Right lobe of liver (tissue), 6 donors: ENCODE results near the gene GRB2. TPM values are rescaled to one million over a fixed set of nuclear protein-coding genes. Genes with fewer than 3 reads are reported as not detected.
"Not testable (repeated sequence)": the region's sequence is repeated elsewhere in the genome, so short reads cannot be mapped to it uniquely, and the experiment has no call there.

Experiments
- ATAC-seq, 4 donors: fragments of 200-7000 bp; cut with Tn5 transposase; one replicate each; pipeline ENCODE4 v1.9.1; 2020; ENCODE audit warnings: mild to moderate bottlenecking in 4 of 4, moderate library complexity in 4 of 4
- DNase-seq, 3 donors: peaks; one replicate each; pipeline ENCODE4 v3.0.0-alpha.2; 2020
- H3K27ac ChIP-seq, 3 donors: fragments of 200-600 bp; one replicate each; pipeline ENCODE4 v1.8.0; 2022
- H3K27me3 ChIP-seq, 2 donors: fragments of 200-600 bp; one replicate each; pipeline ENCODE4 v1.8.0; 2022
- H3K36me3 ChIP-seq, 4 donors: fragments of 200-600 bp; sonication (generic) in 1 of 4; one replicate each; pipeline versions ENCODE4 v1.5.1 to v1.8.0; 2017 to 2022; ENCODE audit warnings: control low read depth in 1 of 4
- H3K4me1 ChIP-seq, 4 donors: fragments of 200-600 bp; sonication (generic) in 1 of 4; one replicate each; pipeline versions ENCODE4 v1.5.1 to v1.8.0; 2017 to 2022; ENCODE audit warnings: control low read depth in 1 of 4
- H3K4me3 ChIP-seq, 3 donors: fragments of 200-600 bp; one replicate each; pipeline ENCODE4 v1.8.0; 2022
- H3K9me3 ChIP-seq, 4 donors: fragments of 200-600 bp; sonication (generic) in 1 of 4; one replicate each; pipeline versions ENCODE4 v1.5.1 to v1.8.0; 2017 to 2022; ENCODE audit warnings: control low read depth in 1 of 4
- CTCF ChIP-seq, 4 donors: fragments of 200-600 bp in 3 of 4; fragments of 450-650 bp in 1 of 4; IDR thresholded peaks; one replicate each; pipeline versions ENCODE4 v1.5.1 to v1.8.0; 2016 to 2022; ENCODE audit warnings: antibody characterized with exemption in 4 of 4, mild to moderate bottlenecking in 2 of 4
- POLR2A ChIP-seq: fragments of 450-650 bp; IDR thresholded peaks from one replicate; pipeline ENCODE4 v1.6.1; 2017; ENCODE audit warnings: antibody characterized with exemption, mild to moderate bottlenecking
- WGBS: methylation state at CpG from one replicate; pipeline ENCODE4 v1.1.6; 2018; ENCODE audit warnings: low coverage, low lambda C conversion rate; ENCODE audit not compliant: insufficient coverage; ENCODE audit errors: missing lambda C conversion rate; 5-methylcytosine and 5-hydroxymethylcytosine counted together
- intact Hi-C, 2 donors: fragments of 100-400 bp; cut with DNase I; formaldehyde crosslinking; loops; one replicate each; pipeline versions ENCODE4 v1.11.2 to v1.14.1; 2022
- total RNA-seq, 6 experiments: library from RNA; depleted of rRNA in 2 of 6; stranded (reverse); fragments of >200 nt in 2 of 6; fragmentation: NEBNext Ultra II Directional in 3 of 6; extraction: Animal tissue kit (Norgen Biotek cat#: 25700) in 3 of 6; gene quantifications; one replicate each; pipeline versions ENCODE4 v1.1.0 to v1.2.4, GENCODE V29; 2016 to 2023
- donor health status: DM: no; HTN: yes; CAD: no.
- donor health status: DM: no; HTN: no; CAD: no.
- donor health status: DM: no; HTN: no; CAD: no.
- donor health status: DM: no; HTN: yes; CAD: no.
- donor health status: DM: no; HTN: yes; CAD: no.

The GRB2 gene
- total RNA-seq, 6 experiments from 2014 or later, result 42.4 to 70.5 (median 53.8) TPM

- Histone ChIP-seq H3K36me3 (no peaks in the 10 kb centered on the region), H3K9me3 (no peaks in the 10 kb centered on the region), H3K27me3 (no peaks in the 10 kb centered on the region), H3K27ac (no peak overlapping the region), H3K4me3 (no peak overlapping the region), H3K4me1 (no peaks in the 10 kb centered on the region)
- TF ChIP-seq CTCF (IDR thresholded peaks at IDR 0.05) (no peak), POLR2A (no peak)
- WGBS, result no CpG with 5 or more reads among the region's 6 CpGs
- ATAC-seq, result no peak
- intact Hi-C loops, result no loop called here
- no peak for DNase-seq
Observed at GRCh38 chr17:75285123-75285522, 120.4 kb downstream of the GRB2 start.

- H3K9me3 ChIP-seq, H3K4me3 ChIP-seq, H3K27ac ChIP-seq, intact Hi-C loops, H3K4me1 ChIP-seq, H3K36me3 ChIP-seq, H3K27me3 ChIP-seq, ATAC-seq, DNase-seq: not testable (repeated sequence)
- 100% methylated on average over 1 of the region's 4 CpGs for WGBS
Observed at GRCh38 chr17:75280189-75280588, 125.3 kb downstream of the GRB2 start.

GRCh38 chr17:75277664-75278071 lies 127.8 kb downstream of the GRB2 start:
- Histone ChIP-seq H3K4me3 (no peak overlapping the region), H3K27ac (no peak overlapping the region), H3K36me3 (peaks cover 0 to 7% (median 0%) of the 10 kb centered on the region in 4 donors), H3K4me1 (no peaks in the 10 kb centered on the region), H3K9me3 (no peaks in the 10 kb centered on the region), H3K27me3 (no peaks in the 10 kb centered on the region)
- DNase-seq, result no peak
- TF ChIP-seq CTCF (IDR thresholded peaks at IDR 0.05) (no peak), POLR2A (no peak)
- 89% methylated on average over 6 of the region's 6 CpGs for WGBS
- intact Hi-C loops, result loop anchor here in 1 of 2 donors (10.0 kb wide), 1 partner anchor 137 kb away; no protein-coding TSS in a partner anchor
- no peak for ATAC-seq

GRCh38 chr17:75273977-75274708 lies 131.3 kb downstream of the GRB2 start:
- Histone ChIP-seq H3K9me3 (no peaks in the 10 kb centered on the region), H3K36me3 (peaks cover 0 to 7% (median 0%) of the 10 kb centered on the region in 4 donors), H3K27ac (no peak overlapping the region), H3K27me3 (no peaks in the 10 kb centered on the region), H3K4me3 (no peak overlapping the region), H3K4me1 (peaks cover 0 to 15% (median 6%) of the 10 kb centered on the region in 4 donors)
- ATAC-seq (no peak), DNase-seq (no peak)
- 71% methylated on average over 7 of the region's 7 CpGs for WGBS
- TF ChIP-seq CTCF (IDR thresholded peaks at IDR 0.05) (no peak), POLR2A (no peak)
- intact Hi-C loops, result loop anchor here in 1 of 2 donors (10.0 kb wide), 1 partner anchor 141 kb away; no protein-coding TSS in a partner anchor

GRCh38 chr17:75272848-75273184 lies 132.7 kb downstream of the GRB2 start:
- H3K27ac ChIP-seq, result no peak overlapping the region
- TF ChIP-seq CTCF (IDR thresholded peaks at IDR 0.05) (no peak), POLR2A (no peak)
- H3K9me3 ChIP-seq, result no peaks in the 10 kb centered on the region
- H3K4me1 ChIP-seq, result peaks cover 0 to 15% (median 6%) of the 10 kb centered on the region in 4 donors
- peaks cover 0 to 3% (median 0%) of the 10 kb centered on the region in 4 donors for H3K36me3 ChIP-seq
- intact Hi-C loops, result loop anchor here in 1 of 2 donors (10.0 kb wide), 1 partner anchor 142 kb away; no protein-coding TSS in a partner anchor
- ATAC-seq (no peak), DNase-seq (no peak)
- H3K27me3 ChIP-seq, result no peaks in the 10 kb centered on the region
- 61% methylated on average over 2 of the region's 3 CpGs for WGBS
- H3K4me3 ChIP-seq, result no peak overlapping the region
